DMS79 (cell line): ENCODE data around the gene SLC22A3.

Experiments used
- DNase-seq: peaks from one replicate; lab custom pipeline; 2025; lab: John Stamatoyannopoulos, UW

SLC22A3 gene

DNA sequence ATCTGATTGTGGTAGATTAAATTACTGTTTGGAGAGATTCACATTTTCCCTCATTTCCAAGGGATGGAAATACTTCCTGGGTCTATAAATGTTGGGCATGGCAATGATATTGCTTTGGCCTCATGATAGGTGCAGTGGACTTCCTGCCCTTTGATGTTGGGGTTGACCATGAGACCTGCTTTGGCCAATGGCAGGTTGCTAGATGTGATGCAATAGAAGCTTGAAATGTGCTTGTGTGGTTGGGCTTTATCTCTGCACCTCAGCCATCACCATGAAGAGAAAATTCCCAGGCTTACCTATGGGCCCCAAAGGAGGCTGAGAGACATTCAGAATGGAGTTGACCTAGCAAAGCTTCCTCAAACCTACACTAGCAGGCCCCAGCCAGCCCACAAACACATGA is 69.4 kb downstream of the SLC22A3 start:
- DNase-seq = no peak

DNA sequence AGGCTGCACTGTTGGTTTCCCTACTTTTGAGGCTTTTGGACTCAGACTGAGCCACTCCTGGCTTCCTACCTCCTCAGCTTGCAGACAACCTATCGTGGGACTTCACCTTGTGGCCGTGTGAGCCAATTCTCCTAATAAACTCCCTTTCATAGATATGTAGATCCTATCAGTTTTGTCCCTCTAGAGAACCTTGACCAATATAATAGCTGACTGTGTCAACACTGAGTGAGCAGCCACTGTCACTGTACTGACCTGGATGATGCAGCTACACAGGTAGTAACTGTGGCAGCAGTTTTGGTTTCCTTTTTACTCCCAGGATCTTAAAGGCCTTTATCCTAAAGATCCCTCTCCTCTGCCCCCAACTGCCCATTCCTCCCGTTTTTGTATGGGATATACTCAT is 70.2 kb downstream of the SLC22A3 start:
- DNase-seq = no peak

DNA sequence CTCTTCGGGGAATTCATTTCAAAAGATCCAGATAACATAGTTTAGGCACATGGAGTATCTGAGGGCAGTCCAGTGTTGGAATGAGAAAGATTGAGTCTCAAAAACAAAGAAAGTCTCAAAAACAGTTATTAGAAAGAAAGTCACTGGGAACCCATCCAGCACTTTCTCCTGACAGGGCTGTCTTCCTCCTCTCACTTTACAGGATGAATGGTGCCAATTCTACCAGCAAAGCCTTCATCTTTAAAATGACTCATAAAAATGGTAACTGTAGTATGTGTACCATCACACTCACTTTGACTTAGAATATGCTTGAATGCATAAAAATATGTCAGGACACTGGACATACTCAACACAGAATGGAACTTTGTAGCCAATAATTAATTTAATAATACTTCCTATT is 71.3 kb downstream of the SLC22A3 start:
- no peak for DNase-seq

DNA sequence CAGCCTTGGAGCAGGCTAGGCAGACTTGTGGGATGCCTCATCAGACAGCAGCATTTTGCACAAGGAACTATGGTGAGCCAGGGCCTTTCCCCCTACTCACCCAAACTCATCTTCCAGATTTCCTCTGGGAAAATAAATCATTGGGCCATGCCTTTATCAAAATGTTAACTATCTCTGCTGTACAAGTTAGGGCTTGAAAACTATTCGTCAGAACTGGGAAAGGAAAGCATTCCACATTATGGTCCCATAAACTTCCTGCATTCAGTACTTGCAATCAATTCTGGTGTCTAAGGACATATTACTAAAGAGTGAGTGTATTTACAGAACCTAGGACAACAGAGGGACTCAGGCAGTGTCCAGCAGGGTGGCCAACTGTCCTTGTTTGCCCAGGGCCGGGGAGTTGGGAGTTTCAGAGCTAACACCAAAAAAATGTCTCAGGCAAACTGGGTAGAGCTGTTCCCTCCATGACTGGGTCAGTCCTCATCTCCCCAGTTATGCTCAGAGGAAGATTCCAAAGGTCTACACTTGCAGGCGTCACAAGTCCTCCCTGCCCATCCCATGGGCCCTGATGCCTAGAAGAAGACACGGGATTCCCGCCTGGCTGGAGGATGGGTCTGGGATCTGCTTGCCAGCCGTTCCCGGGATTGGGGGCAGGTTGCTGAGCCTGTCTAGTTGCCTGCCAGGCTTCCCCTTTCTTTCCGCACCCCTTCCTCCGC is 72.2 kb downstream of the SLC22A3 start:
- no peak for DNase-seq

DNA sequence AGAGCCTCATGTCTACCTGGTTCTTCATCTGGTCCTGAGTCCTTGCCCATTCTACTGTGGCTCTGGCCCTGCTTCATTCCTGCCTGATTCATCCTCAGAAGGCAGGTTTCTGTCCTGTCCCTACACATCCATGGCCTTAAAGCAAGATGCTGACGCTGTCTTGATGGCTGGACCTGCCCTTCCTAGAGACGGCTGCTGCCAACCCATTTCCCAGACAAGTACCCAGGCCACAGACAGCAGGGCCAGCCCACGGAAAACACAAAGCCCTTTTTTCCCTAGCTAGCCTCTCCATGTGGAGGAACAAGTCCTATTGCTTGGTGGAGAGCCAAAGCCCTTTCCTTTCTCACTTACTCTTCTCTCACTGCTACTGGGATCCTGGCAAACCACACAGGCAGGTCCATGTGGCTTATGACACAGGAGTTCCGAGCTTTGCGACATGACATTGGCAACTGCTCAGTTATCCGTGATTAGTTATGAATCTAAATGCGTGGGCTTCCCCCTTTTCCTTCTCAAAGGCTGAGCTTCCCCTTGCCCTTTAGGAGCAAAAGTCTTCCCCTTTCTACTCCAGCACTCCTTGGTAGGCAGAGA is 72.9 kb downstream of the SLC22A3 start:
- no peak for DNase-seq

DNA sequence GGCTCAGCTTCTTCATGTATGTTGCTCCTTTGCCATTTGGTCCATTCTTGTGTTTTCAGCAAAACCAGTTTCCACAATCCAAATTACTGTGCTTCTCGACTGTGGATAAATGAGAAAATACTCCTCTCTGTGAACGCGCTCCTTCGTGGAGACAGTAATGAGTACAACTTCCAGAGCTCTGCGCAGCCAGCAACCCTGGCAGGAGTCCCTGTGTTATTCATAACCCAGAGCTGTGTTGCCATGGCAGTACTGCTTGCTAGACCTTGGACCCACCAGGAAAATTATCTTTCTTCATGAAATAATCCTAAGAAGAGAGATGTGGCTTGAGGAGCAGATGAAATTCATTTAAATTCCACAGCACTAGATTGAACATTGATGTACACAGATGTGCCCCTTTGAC is 73.7 kb downstream of the SLC22A3 start:
- DNase-seq = no peak

DNA sequence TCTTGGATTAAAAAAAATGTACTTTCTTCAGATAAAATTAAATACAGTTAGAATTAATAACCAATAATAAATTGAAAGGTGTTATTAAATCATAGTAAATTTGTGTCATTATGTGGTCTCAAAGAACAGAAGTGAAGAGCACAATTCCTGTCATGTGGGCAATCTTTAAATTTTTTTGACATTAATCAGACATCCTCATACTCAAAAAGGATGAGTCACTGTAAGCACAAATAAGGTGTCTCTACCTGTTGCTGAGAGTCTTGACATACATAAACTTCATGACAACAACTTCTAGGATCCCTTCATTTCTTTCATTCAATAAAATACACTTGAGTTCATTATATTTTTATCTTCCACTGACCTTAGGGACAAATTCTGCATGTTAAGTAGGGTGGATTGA is 76.1 kb downstream of the SLC22A3 start:
- DNase-seq = no peak

DNA sequence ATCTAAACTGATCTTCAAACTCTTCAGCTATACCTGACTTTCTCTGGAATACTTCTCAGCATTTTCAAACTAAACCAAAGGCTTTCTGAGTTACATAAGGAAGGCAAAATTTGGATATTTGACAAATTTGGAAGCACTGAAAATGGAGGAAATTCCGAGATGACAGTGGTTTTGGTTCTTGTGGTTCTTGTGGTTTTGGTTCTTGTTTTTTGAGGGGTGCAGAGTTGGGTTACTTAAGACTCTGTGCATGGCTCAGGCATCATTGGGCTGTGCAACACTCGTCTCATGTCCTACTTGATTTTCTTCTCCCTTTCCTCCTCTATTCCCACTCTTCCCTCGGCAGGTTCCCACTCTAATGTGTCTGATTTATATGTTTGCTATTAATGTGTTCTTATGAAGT is 78.0 kb downstream of the SLC22A3 start:
- DNase-seq = no peak

DNA sequence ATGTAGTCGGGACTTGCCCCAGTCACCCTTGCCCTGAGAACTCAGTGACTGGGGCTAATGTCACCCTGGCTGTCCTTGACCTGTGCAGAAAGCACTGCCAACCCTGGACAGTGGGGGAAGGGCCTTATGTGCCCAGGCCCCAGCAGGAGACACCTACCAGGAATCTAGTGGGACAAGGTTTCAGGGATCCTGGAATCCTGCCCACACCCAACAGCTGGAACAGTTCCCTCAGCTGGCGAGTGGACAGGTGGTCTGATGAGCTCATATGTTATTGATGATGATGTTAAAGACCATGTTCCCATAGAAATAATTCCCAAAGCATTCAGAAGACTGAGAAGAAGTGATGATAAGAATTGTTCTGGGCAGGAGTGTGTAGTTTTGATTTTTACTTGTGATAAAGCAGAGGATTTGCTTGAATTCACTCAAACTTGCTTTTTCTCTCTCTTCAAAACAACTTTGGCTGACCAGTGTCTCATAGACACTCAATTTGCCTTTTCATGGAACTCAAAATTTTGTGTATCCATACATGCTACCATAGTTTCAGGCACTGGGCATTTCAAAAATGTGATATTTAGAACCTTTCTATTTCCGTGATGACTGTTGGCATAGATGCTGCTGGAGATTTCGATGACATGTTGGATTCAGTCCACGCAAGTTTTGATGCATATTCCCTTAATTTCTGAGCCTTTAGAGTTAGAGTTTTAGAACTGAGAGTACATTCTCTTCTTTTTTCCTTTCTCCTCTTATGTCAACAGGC is 79.3 kb downstream of the SLC22A3 start:
- DNase-seq = no peak

DNA sequence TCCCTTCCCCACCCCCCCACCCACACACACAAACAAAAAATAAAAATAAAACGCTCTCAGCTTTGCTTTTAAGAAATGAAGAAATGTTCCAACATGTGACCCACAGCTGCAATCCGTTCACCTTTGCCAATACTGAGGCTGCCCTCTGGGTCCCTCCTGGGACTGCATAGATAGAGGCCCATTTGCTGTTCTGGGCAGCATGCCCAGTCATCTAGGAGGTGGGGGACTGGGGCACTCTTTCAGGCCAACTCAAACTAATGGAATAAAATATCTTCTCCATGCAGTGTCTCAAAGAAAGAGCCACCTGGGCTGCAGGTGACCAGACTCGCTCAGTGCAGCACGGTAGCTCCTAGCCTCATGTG is 79.9 kb downstream of the SLC22A3 start:
- no peak for DNase-seq

DNA sequence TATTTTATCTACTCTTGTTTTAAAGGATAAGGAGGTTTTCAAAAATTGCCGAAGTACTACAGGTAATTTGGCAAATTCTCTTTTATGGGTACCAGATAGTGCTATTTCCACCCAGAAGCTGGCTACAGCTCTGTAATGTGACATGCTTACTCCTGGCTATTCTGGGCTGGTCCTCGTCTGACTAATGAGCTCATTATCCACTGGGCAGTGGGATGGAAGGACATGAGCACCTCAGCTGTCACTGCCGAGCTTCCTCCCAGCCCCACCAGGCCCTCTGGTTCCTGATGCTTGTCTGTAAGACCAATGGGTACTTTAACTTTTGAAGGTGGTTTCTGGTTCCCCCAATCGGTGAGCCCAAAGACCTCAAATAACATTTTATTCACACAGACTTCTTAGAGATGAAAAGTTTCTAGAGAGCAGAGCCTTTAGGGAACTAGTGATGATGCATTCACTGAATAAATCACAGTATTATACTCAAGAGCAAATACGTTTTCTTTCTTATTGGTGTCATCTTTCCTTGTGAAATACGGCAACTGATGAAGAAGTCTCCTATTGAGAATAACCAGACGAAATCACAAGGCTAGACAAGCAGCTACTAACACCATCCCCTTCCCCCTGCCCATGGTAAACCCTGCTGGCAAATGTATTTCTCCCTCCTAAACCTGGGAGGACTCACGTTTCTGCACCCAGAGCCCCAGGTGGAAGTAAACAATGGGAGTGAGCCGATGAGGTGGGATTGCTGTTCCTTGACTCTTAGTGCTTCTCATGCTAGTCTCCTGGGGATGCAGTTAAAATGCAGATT is 80.8 kb downstream of the SLC22A3 start:
- DNase-seq = no peak

DNA sequence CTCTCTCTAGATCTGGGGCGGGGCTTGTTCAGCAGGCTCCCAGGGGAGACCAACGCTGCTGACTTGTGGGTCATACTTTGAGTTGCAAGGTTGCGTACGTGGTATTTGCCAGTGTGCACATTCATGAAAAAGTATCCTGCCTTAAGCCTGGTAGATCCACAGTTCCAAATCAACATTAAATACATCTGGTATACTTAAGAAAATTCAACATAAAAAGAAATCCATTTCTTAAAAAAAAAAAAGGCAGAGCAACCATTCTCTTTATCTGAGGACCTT is 81.4 kb downstream of the SLC22A3 start:
- DNase-seq = no peak

DNA sequence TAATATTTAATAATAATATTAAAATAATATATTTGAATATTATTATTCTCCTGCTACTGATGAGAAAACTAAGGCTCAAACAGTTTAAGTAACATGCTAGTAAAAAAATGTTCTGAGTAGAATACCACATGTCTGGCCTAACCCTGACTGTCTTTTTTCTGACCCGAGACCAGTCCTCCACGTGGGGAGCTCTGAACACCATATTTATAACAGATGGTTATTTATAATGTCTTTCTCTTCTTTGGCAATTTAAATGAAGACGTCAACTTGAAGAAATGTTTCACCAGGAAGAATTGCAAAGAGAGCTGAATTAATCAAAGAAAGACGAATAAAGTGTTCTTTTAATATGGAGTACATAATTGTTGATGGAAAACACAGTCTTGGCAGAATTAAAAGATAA is 82.0 kb downstream of the SLC22A3 start:
- DNase-seq = no peak

DNA sequence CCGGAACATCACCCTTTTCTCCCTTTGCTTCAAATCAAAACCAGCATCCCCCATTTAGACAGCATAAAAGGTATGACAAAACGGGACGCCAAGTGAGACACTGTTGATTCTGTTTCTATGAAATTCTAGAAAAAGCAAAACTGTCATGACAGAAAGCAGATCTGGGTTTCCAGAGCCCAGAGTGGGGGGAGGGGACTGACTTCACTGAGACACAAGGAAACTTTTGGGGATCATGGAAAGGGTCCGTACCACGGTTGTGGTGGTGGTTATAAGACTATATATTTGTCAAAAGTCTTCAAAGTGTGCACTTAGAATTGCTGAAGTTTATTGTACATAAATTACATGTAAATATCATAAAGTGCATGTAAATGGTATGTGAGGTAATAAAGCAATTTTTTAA is 82.6 kb downstream of the SLC22A3 start:
- no peak for DNase-seq

DNA sequence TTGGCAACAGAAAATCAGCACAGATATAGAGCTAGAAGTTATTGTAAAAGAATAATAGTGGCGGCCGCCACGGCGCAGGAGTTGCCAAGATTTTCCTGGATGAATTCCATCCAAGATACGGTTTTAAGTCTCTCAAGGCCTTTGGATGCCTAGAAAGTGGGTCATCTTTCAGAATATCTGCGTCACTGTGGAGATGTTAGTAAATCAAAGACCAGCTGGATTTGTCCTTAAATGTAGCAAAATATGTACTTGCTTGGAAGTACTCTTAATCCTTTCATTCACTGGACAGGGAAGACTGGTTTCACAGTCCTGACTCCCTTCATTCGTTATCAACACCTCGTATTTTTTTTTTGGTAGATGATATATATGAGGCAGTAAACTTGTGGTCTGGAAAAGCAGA is 83.0 kb downstream of the SLC22A3 start:
- DNase-seq = no peak

DNA sequence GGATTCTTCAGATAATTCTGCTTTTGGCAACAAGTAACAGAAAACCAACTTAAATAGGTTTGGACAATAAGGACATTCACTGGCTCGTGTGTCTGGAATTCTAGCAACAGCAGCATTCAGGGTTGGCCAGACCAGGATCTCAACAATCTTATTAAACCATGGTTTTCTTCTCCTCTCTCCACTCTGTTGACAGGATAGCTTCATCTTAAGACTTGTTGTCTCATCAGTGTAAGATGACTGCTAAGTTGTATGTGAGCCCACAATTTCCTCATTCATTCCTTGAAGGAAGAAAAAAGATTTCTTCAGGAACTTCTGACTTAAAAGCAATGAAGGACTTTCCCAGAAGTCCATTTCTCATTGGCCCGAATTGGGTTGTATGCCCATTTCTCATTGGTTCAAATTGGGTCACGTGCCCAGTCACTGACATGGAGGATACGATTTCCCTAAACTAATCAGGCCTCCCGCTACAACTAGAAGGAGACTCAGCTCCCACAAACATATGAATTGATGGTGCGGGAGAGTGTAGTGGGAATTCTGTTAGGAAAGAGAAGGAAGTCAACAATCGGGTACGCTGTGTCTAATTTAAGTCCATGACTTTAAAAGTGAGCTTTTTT is 83.7 kb downstream of the SLC22A3 start:
- DNase-seq = no peak

DNA sequence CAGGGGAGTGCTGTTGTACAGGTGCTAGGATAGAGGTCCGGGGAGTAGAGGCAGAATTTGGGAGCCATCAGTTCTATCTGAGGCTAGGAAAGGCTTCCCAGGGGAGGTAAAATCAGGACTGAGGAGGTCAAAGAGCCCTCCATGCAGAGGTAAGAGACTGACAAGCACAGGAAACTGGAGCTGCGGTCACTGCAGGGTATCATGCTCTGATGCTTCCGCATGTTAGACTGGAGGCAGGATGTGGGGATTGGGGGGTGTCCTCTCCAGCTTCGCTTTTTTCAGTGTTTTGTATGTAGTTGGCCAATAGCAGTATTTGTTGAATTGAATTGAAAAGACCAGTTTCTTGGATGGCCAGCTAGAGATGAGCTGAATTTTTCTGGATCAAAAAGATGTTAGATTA is 87.8 kb downstream of the SLC22A3 start:
- no peak for DNase-seq

DNA sequence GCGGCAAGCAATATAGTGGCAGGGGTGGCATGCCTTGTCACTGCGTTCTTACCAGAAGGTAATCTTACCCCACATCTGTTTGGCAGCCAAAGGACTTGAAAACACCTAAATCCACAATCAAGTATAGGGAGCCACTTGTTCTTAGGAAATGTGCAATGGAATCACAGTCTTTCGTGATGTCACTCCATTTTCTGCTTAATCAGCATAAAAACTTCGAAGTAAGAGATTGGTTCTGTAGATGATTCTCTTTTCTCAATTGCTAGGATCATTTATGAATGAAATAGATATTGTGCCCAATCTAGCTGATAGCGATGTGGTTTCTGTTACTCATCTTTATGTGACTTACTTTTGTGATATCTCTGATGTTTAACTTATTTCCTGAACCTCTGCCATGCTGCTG is 89.0 kb downstream of the SLC22A3 start:
- no peak for DNase-seq

DNA sequence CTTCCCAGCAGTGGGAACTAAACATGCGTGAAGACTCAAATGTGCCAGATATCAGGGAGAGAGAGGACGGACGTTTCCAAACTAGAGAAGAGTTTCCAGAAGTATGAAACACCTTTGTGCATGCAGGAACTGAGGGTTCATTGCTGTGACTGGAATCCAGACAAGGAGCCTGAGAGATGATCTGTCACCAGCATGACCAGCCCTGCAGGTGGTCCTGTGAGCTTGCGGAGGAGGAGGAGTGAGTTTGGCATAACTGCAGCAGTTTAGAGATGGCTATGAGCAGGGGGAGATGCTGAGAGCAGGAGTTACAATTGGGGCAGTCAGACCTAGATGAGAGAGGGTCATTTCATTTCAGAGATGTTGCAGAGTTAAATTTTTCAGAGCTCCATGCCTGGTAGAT is 89.6 kb downstream of the SLC22A3 start:
- no peak for DNase-seq

DNA sequence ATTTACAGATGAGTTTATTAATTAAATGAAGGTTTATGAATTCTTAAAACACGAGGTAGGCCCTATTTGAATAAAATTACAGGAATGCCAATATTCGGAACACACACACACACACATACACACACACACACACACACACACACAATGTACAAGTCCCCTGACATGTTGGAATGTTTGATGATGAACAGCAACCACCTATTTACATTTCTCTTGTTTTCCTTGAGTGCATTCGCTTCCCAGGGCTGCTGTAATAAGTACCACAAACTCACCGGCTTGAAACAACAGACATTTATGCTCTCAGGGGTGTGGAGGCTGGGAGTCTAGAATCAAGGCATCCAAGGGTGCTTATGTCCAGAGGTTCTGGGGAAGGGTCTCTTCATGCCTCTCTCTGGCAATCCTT is 90.3 kb downstream of the SLC22A3 start:
- DNase-seq = no peak

DNA sequence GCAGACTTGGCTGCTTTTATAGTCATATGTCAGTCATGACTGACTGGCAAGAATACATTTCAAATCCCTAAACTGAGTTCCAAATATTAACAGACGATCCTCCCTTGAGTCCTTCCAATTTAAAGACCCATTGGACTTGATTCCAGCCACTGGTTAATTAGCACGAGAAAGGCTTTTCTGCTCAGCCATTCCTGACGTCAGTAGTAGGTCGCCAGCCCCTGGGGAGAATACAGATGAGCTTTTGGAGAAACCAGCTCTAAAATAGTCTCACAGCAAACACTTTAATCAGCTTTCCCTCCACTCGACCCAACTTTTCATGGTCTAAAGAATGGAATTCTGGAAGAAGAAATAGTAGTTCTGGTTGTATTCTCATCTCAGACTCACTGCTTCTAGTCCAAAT is 91.6 kb downstream of the SLC22A3 start:
- no peak for DNase-seq

DNA sequence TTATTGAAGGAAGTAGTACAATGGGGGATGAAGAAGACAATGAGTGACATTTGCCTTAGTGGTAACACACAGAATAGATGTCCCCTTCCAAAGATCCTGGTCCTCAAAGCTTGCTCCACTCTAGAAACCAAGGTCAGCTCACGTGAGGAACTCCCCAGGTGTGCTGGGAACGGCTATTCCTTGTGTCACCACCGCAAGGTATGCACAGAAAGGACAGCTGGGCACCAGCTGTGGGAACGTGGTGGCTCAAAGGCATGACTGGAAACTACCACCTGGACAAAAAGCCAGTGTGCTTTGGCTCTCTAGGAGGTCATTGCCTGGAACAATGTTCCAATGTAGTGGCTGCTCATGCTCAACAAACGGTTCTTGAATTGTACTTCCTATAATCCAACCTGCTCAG is 94.0 kb downstream of the SLC22A3 start:
- DNase-seq = no peak

DNA sequence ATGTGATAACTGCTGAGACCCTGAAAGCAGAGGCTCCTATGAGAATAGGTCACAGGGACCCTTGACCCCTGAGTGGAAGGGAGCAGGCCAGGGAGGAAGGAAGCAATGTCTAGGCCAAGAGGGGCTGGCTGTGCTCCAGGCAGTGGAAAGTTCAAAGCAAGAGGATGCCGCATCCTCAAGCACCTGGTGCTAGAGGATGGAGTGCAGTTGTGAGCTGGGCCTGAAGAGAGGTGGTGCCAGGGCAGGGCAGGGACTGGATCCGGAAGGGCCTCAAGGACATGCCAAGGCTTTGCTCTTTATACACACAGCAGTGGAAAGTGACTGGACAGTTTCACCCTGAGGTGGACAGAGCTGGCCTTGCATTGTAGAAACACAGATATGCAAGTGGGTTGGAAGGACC is 97.0 kb downstream of the SLC22A3 start:
- no peak for DNase-seq
